CD14-positive monocyte (primary cell): ENCODE results near the gene CTTNBP2. TPM values are rescaled to one million over a fixed set of nuclear protein-coding genes. Genes with fewer than 3 reads are reported as not detected.

Experiments used
- DNase-seq, 3 donors: peaks; one replicate each; pipeline ENCODE4 v3.0.0-alpha.2; 2011 to 2022
- H2AFZ ChIP-seq: 2 replicates; pipeline ENCODE4 v1.6.0; 2012; ENCODE audit warnings: mild to moderate bottlenecking, low read depth, low read length, inconsistent platforms; ENCODE audit not compliant: insufficient read depth, poor library complexity, severe bottlenecking
- H3K27ac ChIP-seq, 2 donors: 1 replicate in 1 of 2; 2 replicates in 1 of 2; pipeline ENCODE4 v1.5.1; 2012 to 2013; ENCODE audit warnings: low read length in 2 of 2, control low read depth in 1 of 2, inconsistent platforms in 1 of 2, low read depth in 1 of 2, mild to moderate bottlenecking in 1 of 2
- H3K27me3 ChIP-seq, 2 donors: one replicate each; pipeline versions ENCODE4 v1.6.0 to v1.6.1; 2011 to 2013; ENCODE audit warnings: low read length in 2 of 2; ENCODE audit not compliant: control insufficient read depth in 2 of 2, insufficient read depth in 2 of 2
- H3K36me3 ChIP-seq, 2 donors: replicated peaks in 1 of 2; 1 replicate in 1 of 2; 2 replicates in 1 of 2; pipeline versions ENCODE4 v1.5.1 to v1.6.1; 2012 to 2013; ENCODE audit warnings: low read length in 2 of 2, control low read depth in 1 of 2, inconsistent platforms in 1 of 2, mild to moderate bottlenecking in 1 of 2; ENCODE audit not compliant: insufficient read depth in 2 of 2, control insufficient read depth in 1 of 2
- H3K4me1 ChIP-seq, 2 donors: 1 replicate in 1 of 2; 2 replicates in 1 of 2; pipeline versions ENCODE4 v1.5.1 to v1.6.1; 2012 to 2013; ENCODE audit warnings: low read length in 2 of 2, control low read depth in 1 of 2, inconsistent platforms in 1 of 2, mild to moderate bottlenecking in 1 of 2, moderate library complexity in 1 of 2; ENCODE audit not compliant: insufficient read depth in 2 of 2, control insufficient read depth in 1 of 2
- H3K4me2 ChIP-seq: replicated peaks from 2 replicates; pipeline ENCODE3; 2012; ENCODE audit warnings: low read length, moderate library complexity, mild to moderate bottlenecking; ENCODE audit not compliant: poor library complexity, severe bottlenecking; ENCODE audit errors: extremely low read depth
- H3K4me3 ChIP-seq, 3 experiments: fragments of 200-600 bp in 1 of 3; sonication (generic) in 1 of 3; replicated peaks in 1 of 3; 1 replicate in 2 of 3; 2 replicates in 1 of 3; pipeline ENCODE4 v1.5.1; 2011 to 2013; ENCODE audit warnings: low read length in 3 of 3, mild to moderate bottlenecking in 3 of 3, control low read depth in 2 of 3, low read depth in 2 of 3, inconsistent platforms in 1 of 3, moderate library complexity in 1 of 3
- H3K79me2 ChIP-seq: 2 replicates; pipeline ENCODE4 v1.6.0; 2012; ENCODE audit warnings: mild to moderate bottlenecking, control low read depth, inconsistent platforms, low read length, moderate library complexity; ENCODE audit not compliant: insufficient read depth
- H3K9ac ChIP-seq: 2 replicates; pipeline ENCODE4 v1.6.0; 2017; ENCODE audit warnings: low read length, mild to moderate bottlenecking; ENCODE audit not compliant: insufficient read depth, poor library complexity, severe bottlenecking
- H3K9me3 ChIP-seq, 2 donors: replicated peaks in 1 of 2; 1 replicate in 1 of 2; 2 replicates in 1 of 2; pipeline versions ENCODE4 v1.5.1 to v1.6.1; 2012 to 2013; ENCODE audit warnings: low read length in 2 of 2, control low read depth in 1 of 2; ENCODE audit not compliant: control insufficient read depth in 1 of 2, insufficient read depth in 1 of 2
- H4K20me1 ChIP-seq: 2 replicates; pipeline ENCODE4 v1.6.0; 2012; ENCODE audit warnings: mild to moderate bottlenecking, low read length, control low read depth, moderate library complexity; ENCODE audit not compliant: insufficient read depth
- H3K27ac Mint-ChIP-seq, 7 donors: one replicate each; pipeline ENCODE4 v1.8.0; 2020; ENCODE audit warnings: mild to moderate bottlenecking in 7 of 7, mixed read lengths in 7 of 7, moderate library complexity in 6 of 7, inconsistent platforms in 2 of 7
- H3K27me3 Mint-ChIP-seq, 3 donors: one replicate each; pipeline ENCODE4 v1.8.0; 2021 to 2022; ENCODE audit warnings: low read depth in 3 of 3, mild to moderate bottlenecking in 3 of 3, mixed read lengths in 3 of 3, moderate library complexity in 3 of 3, inconsistent platforms in 1 of 3
- H3K36me3 Mint-ChIP-seq, 2 donors: one replicate each; pipeline ENCODE4 v1.8.0; 2020; ENCODE audit warnings: mixed read lengths in 2 of 2, inconsistent platforms in 1 of 2, mild to moderate bottlenecking in 1 of 2
- H3K4me1 Mint-ChIP-seq: one replicate; pipeline ENCODE4 v1.8.0; 2020; ENCODE audit warnings: mild to moderate bottlenecking, mixed read lengths
- H3K4me3 Mint-ChIP-seq, 2 donors: one replicate each; pipeline ENCODE4 v1.8.0; 2020; ENCODE audit warnings: mild to moderate bottlenecking in 2 of 2, mixed read lengths in 2 of 2, moderate library complexity in 1 of 2
- H3K9me3 Mint-ChIP-seq, 7 donors: one replicate each; pipeline ENCODE4 v1.8.0; 2020 to 2022; ENCODE audit warnings: mixed read lengths in 7 of 7, mild to moderate bottlenecking in 6 of 7, moderate library complexity in 6 of 7, inconsistent platforms in 2 of 7
- CTCF ChIP-seq: fragments of 200-600 bp; IDR thresholded peaks from one replicate; pipeline ENCODE4 v1.8.0; 2022; ENCODE audit warnings: antibody characterized with exemption, mild to moderate bottlenecking
- WGBS: methylation state at CpG from one replicate; pipeline ENCODE4 v1.1.5; 2013; ENCODE audit warnings: missing lambda C conversion rate; ENCODE audit not compliant: insufficient coverage; 5-methylcytosine and 5-hydroxymethylcytosine counted together
- intact Hi-C, 2 donors: fragments of 100-400 bp; cut with micrococcal nuclease; formaldehyde crosslinking; loops; one replicate each; pipeline versions ENCODE4 v1.15.0 to v1.15.1; 2023
- polyA plus RNA-seq, 3 donors: library from polyadenylated mRNA; depleted of rRNA in 1 of 3; unstranded in 2 of 3; stranded (reverse) in 1 of 3; fragments of 300-500 nt in 2 of 3; fragments of >200 nt in 1 of 3; fragmentation: Illumina TruSeq in 2 of 3; gene quantifications; 1 replicate in 2 of 3; 2 replicates in 1 of 3; pipeline ENCODE4 v1.2.3, GENCODE V29; 2012 to 2021

Gene CTTNBP2
- polyA plus RNA-seq, 3 donors: 0.38 to 1.4 TPM; not detected in 1

GRCh38 chr7:117755136-117755535 lies 118.1 kb downstream of the CTTNBP2 start:
- Mint-ChIP-seq H3K27ac (no peak overlapping the region), H3K4me1 (peaks cover 6% of the 10 kb centered on the region), H3K4me3 (no peak overlapping the region), H3K27me3 (peaks cover 0 to 2% (median 0%) of the 10 kb centered on the region in 3 donors), H3K36me3 (no peaks in the 10 kb centered on the region), H3K9me3 (no peaks in the 10 kb centered on the region)
- no peak overlapping the region for H3K27ac ChIP-seq
- H4K20me1 ChIP-seq: no peaks in the 10 kb centered on the region
- H3K27me3 ChIP-seq: peaks cover 0 to 2% of the 10 kb centered on the region in 2 donors
- H2AFZ ChIP-seq: no peak overlapping the region
- DNase-seq: no peak
- no CpG with 5 or more reads among the region's 2 CpGs for WGBS
- H3K4me1 ChIP-seq: peaks cover 0 to 6% of the 10 kb centered on the region in 2 donors
- no peak overlapping the region for H3K4me2 ChIP-seq
- no peaks in the 10 kb centered on the region for H3K9me3 ChIP-seq
- H3K36me3 ChIP-seq: no peaks in the 10 kb centered on the region
- H3K79me2 ChIP-seq: no peaks in the 10 kb centered on the region
- intact Hi-C loops: no loop called here
- no peak for TF ChIP-seq CTCF
- H3K4me3 ChIP-seq: no peak overlapping the region
- H3K9ac ChIP-seq: no peak overlapping the region

GRCh38 chr7:117751775-117752174 lies 121.5 kb downstream of the CTTNBP2 start:
- no CpG with 5 or more reads among the region's 1 CpG for WGBS
- Histone ChIP-seq H4K20me1 (no peaks in the 10 kb centered on the region), H2AFZ (no peak overlapping the region), H3K79me2 (no peaks in the 10 kb centered on the region), H3K4me3 (no peak overlapping the region), H3K27ac (no peak overlapping the region), H3K9me3 (no peaks in the 10 kb centered on the region), H3K4me1 (peaks cover 0 to 6% of the 10 kb centered on the region in 2 donors), H3K4me2 (no peak overlapping the region), H3K27me3 (peaks cover 0 to 2% of the 10 kb centered on the region in 2 donors), H3K36me3 (no peaks in the 10 kb centered on the region), H3K9ac (no peak overlapping the region)
- no peak for TF ChIP-seq CTCF
- no peak for DNase-seq
- H3K27me3 Mint-ChIP-seq: peaks cover 0 to 3% (median 2%) of the 10 kb centered on the region in 3 donors
- no peaks in the 10 kb centered on the region for H3K36me3 Mint-ChIP-seq
- H3K27ac Mint-ChIP-seq: peak overlapping the region in 1 of 7 donors; percentile 30
- intact Hi-C loops: no loop called here
- H3K9me3 Mint-ChIP-seq: no peaks in the 10 kb centered on the region
- peaks cover 6% of the 10 kb centered on the region for H3K4me1 Mint-ChIP-seq
- no peak overlapping the region for H3K4me3 Mint-ChIP-seq
